PC-3 (cell line): ENCODE measurements around the gene KIF5C. TPM values are rescaled to one million over a fixed set of nuclear protein-coding genes. Genes with fewer than 3 reads are reported as not detected.
A peak's percentile ranks its signal among the peaks of the same experiment; 100 is the strongest.

ENCODE experiments used
- ATAC-seq: fragments of 200-7000 bp; cut with Tn5 transposase; 2 replicates; pipeline ENCODE4 v1.9.1; 2020; ENCODE audit warnings: mild to moderate bottlenecking, moderate library complexity
- BruUV-seq: library from RNA; stranded (reverse); fragments of 400-500 nt; replicated peaks from 2 replicates; lab custom pipeline; 2021; lab: Mats Ljungman, UMichigan
- CTCF ChIA-PET: fragments of 300-600 bp; sonication (Branson Sonifier 250); formaldehyde crosslinking; loops from one replicate; lab custom pipeline; 2022; ENCODE audit warnings: antibody characterized with exemption; lab: Charles Lee
- POLR2A ChIA-PET: fragments of 300-600 bp; sonication (Branson Sonifier 250); formaldehyde crosslinking; loops from one replicate; lab custom pipeline; 2022; ENCODE audit warnings: antibody characterized with exemption; ENCODE audit not compliant: unreplicated experiment; lab: Charles Lee
- DNase-seq: peaks from one replicate; pipeline ENCODE4 v3.0.0-alpha.2; 2015
- H2AFZ ChIP-seq: fragments of 300-600 bp; sonication (generic); 2 replicates; pipeline ENCODE4 v1.6.0; 2016; ENCODE audit warnings: antibody characterized with exemption, low read length
- H3F3A ChIP-seq: fragments of 300-600 bp; sonication (generic); one replicate; pipeline ENCODE4 v1.6.0; 2017; ENCODE audit warnings: antibody characterized with exemption, low read length, control low read depth, mild to moderate bottlenecking; ENCODE audit not compliant: unreplicated experiment
- H3K27ac ChIP-seq: fragments of 300-600 bp; sonication (generic); 2 replicates; pipeline ENCODE4 v1.5.1; 2016; ENCODE audit warnings: mild to moderate bottlenecking, low read length
- H3K27me3 ChIP-seq: fragments of 300-600 bp; sonication (generic); 2 replicates; pipeline ENCODE4 v1.6.1; 2016; ENCODE audit warnings: low read length, mixed read lengths
- H3K36me3 ChIP-seq: fragments of 300-600 bp; sonication (generic); 2 replicates; pipeline ENCODE4 v1.6.1; 2016; ENCODE audit warnings: low read depth, mixed run types, low read length, mixed read lengths
- H3K4me1 ChIP-seq: fragments of 300-600 bp; sonication (generic); 2 replicates; pipeline ENCODE4 v1.5.1; 2016; ENCODE audit warnings: low read length; ENCODE audit not compliant: insufficient read depth
- H3K4me2 ChIP-seq: fragments of 300-600 bp; sonication (generic); 2 replicates; pipeline ENCODE4 v1.6.0; 2016; ENCODE audit warnings: low read length
- H3K4me3 ChIP-seq: fragments of 300-600 bp; sonication (generic); 2 replicates; pipeline ENCODE4 v1.5.1; 2016; ENCODE audit warnings: mild to moderate bottlenecking, low read length, mixed read lengths
- H3K79me2 ChIP-seq: fragments of 300-600 bp; sonication (generic); 2 replicates; pipeline ENCODE4 v1.6.1; 2017; ENCODE audit warnings: low read length, mixed read lengths
- H3K9ac ChIP-seq: fragments of 300-600 bp; sonication (generic); 2 replicates; pipeline ENCODE4 v1.6.0; 2016; ENCODE audit warnings: mild to moderate bottlenecking, low read length
- H3K9me2 ChIP-seq: fragments of 300-600 bp; sonication (generic); replicated peaks from 2 replicates; pipeline ENCODE4 v1.6.1; 2016; ENCODE audit warnings: mixed run types, low read length, mixed read lengths
- H3K9me3 ChIP-seq: fragments of 300-600 bp; sonication (generic); 2 replicates; pipeline ENCODE4 v1.6.1; 2016; ENCODE audit warnings: low read length, mixed read lengths
- H4K20me1 ChIP-seq: fragments of 300-600 bp; sonication (generic); 2 replicates; pipeline ENCODE4 v1.6.1; 2016; ENCODE audit warnings: low read length, mixed read lengths
- EZH2 ChIP-seq: fragments of 300-600 bp; sonication (generic); IDR thresholded peaks from one replicate; pipeline ENCODE4 v1.6.1; 2017; ENCODE audit warnings: antibody characterized with exemption, mild to moderate bottlenecking, low read length; ENCODE audit not compliant: unreplicated experiment
- EZH2phosphoT487 ChIP-seq: fragments of 300-600 bp; sonication (generic); IDR thresholded peaks from 2 replicates; pipeline ENCODE4 v1.6.1; 2018; ENCODE audit warnings: mild to moderate bottlenecking, antibody characterized with exemption, low read length, borderline replicate concordance
- intact Hi-C: fragments of 100-400 bp; cut with micrococcal nuclease; formaldehyde crosslinking; loops from 2 replicates; pipeline ENCODE4 v1.9.0; 2023
- total RNA-seq: library from RNA; depleted of rRNA; stranded (reverse); fragments of >200 nt; gene quantifications from 2 replicates; pipeline ENCODE4 v1.2.3, GENCODE V29; 2014
- TF ChIP-seq, protein P1 (sequence below): fragments of 300-600 bp; sonication (generic); conservative IDR thresholded peaks from 2 replicates; pipeline ENCODE4 v1.5.1; 2017; ENCODE audit warnings: antibody characterized with exemption, low read depth, mild to moderate bottlenecking, low read length

Gene KIF5C
- total RNA-seq, 1 experiment from 2014 or later = 4.0 TPM

DNA sequence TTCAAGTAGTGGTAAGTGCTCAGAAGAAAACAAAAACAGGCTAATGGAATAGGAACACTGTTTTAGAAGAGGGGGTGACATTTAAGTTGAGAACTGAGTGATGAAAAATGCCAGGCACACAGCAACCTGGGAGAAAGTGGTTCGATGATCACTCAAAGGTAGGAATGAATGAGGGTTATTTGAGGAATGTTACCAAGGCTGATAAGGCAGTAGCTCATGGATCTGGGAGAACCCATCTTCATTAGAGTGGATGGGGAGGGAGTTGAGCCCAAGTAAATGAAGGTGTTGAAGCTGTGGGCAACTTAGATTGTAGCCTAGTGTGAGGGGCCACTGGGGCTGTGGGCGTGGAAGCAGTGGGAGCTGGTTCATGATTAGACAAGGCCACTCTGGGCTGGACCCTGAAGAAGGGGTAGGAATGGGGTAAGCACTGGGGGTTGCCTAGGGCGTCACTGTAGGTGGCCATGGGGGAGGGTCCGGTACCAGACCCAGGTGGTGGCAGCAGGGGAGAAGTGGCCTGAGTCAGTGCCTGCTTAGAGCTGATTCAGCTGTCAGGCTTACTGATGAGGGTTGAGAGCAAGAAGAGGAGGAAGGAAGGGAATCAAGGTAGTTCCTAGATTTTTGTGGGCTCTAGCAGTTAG lies 141.0 kb downstream of the KIF5C start:
- intact Hi-C loops = no loop called here
- Histone ChIP-seq H2AFZ (no peak overlapping the region), H3K9me3 (no peaks in the 10 kb centered on the region), H3K4me2 (no peak overlapping the region), H3K79me2 (no peaks in the 10 kb centered on the region), H3K4me3 (no peak overlapping the region), H3F3A (no peaks in the 10 kb centered on the region), H3K36me3 (no peaks in the 10 kb centered on the region), H3K9me2 (no peaks in the 10 kb centered on the region), H3K27me3 (no peaks in the 10 kb centered on the region), H3K27ac (no peak overlapping the region), H4K20me1 (no peaks in the 10 kb centered on the region), H3K4me1 (no peaks in the 10 kb centered on the region), H3K9ac (no peak overlapping the region)
- CTCF ChIA-PET = interaction anchor here (1.2 kb wide), 1 partner anchor 558 kb away, joined by 6 read pairs; no protein-coding TSS in a partner anchor
- TF ChIP-seq, protein P1, sequence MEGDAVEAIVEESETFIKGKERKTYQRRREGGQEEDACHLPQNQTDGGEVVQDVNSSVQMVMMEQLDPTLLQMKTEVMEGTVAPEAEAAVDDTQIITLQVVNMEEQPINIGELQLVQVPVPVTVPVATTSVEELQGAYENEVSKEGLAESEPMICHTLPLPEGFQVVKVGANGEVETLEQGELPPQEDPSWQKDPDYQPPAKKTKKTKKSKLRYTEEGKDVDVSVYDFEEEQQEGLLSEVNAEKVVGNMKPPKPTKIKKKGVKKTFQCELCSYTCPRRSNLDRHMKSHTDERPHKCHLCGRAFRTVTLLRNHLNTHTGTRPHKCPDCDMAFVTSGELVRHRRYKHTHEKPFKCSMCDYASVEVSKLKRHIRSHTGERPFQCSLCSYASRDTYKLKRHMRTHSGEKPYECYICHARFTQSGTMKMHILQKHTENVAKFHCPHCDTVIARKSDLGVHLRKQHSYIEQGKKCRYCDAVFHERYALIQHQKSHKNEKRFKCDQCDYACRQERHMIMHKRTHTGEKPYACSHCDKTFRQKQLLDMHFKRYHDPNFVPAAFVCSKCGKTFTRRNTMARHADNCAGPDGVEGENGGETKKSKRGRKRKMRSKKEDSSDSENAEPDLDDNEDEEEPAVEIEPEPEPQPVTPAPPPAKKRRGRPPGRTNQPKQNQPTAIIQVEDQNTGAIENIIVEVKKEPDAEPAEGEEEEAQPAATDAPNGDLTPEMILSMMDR = no peak
- no peak for TF ChIP-seq EZH2
- TF ChIP-seq EZH2phosphoT487 = no peak
- ATAC-seq (no peak), DNase-seq (no peak)
- POLR2A ChIA-PET = no interaction called here
- BruUV-seq = no TSS peak

DNA sequence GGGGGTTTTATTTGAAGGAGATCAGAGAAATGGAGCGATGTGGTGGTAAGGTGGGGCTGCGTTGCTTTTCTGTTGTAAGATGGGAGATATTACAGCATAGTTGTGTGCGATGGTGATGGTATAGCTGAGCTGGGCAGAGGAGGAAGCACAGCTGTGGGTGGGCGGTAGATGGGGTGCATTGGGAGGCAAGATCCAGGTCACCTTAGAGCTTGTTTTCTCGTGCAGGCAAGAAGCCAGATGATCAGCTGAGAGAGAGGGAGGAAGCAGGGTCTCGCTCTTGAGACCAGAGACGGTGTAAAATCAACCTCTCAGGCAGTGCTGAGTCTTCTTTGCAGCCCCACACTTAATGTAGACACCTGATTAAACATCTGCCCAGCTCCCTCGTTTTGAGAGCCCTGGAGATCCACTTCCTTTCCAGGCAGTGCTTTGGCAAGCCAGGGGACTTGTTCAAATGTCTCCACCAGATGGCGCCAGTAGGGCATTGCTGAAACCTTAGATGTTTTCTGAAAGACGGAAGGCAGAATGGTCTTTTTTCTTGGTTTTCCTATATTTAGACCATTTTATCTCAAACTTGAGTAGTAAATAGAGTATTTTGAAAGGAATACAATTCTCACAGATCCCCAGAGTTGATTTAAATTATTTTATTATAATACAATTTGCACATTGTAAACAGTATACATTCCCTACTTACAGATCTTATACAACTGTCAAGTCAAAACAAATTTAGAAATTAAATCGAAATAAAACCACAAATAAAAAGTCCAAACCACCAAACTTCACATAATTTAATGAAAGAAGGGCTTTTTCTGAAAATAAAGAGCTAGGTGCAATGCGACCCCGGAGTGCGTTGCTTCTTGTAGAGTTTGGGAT lies 142.3 kb downstream of the KIF5C start:
- no peaks in the 10 kb centered on the region for H3K27me3 ChIP-seq
- BruUV-seq = no TSS peak
- no peak overlapping the region for H3K9ac ChIP-seq
- H3K9me3 ChIP-seq = no peaks in the 10 kb centered on the region
- ATAC-seq = peak; percentile 78
- H3K4me1 ChIP-seq = no peaks in the 10 kb centered on the region
- ChIA-PET POLR2A (interaction anchor here (0.5 kb wide), 1 partner anchor 212 kb away, joined by 4 read pairs; no protein-coding TSS in a partner anchor), CTCF (interaction anchor here (0.8 to 1.2 kb wide), 2 partner anchors 545 to 557 kb away, joined by 3 to 6 read pairs; no protein-coding TSS in a partner anchor)
- H3K4me3 ChIP-seq = no peak overlapping the region
- H4K20me1 ChIP-seq = no peaks in the 10 kb centered on the region
- H3K9me2 ChIP-seq = no peaks in the 10 kb centered on the region
- intact Hi-C loops = loop anchor here (1.0 kb wide), 3 partner anchors 296 to 544 kb away; no protein-coding TSS in a partner anchor
- no peaks in the 10 kb centered on the region for H3K36me3 ChIP-seq
- H3K79me2 ChIP-seq = no peaks in the 10 kb centered on the region
- no peaks in the 10 kb centered on the region for H3F3A ChIP-seq
- H3K4me2 ChIP-seq = no peak overlapping the region
- TF ChIP-seq EZH2phosphoT487 (no peak), EZH2 (no peak)
- TF ChIP-seq, protein P1 = peak; percentile 89
- DNase-seq = peak; percentile 86
- H3K27ac ChIP-seq = no peak overlapping the region
- H2AFZ ChIP-seq = no peak overlapping the region
